ENCODE measurements around the gene OMD. TPM values are rescaled to one million over a fixed set of nuclear protein-coding genes. Genes with fewer than 3 reads are reported as not detected.

The OMD gene
- total RNA-seq, 2 experiments from 2014 or later = not detected

- H2AFZ ChIP-seq (ENCODE audit: low read length) = no peak overlapping the region
- no peak overlapping the region for H3K4me2 ChIP-seq (ENCODE audit: low read length)
- H3K4me3 ChIP-seq (ENCODE audit: low read depth, low read length, poor library complexity, severe bottlenecking) = no peak overlapping the region
- no peaks in the 10 kb centered on the region for H3K79me2 ChIP-seq (ENCODE audit: insufficient read depth, low read depth, low read length)
- POLR2A ChIA-PET = no interaction called here
- CTCF ChIA-PET (ENCODE audit: unreplicated experiment) = no interaction called here
- no peaks in the 10 kb centered on the region for H3K9me2 ChIP-seq (ENCODE audit: insufficient read depth, low read length)
- DNase-seq (ENCODE audit: low spot score) = no peak
- H3K4me1 ChIP-seq (ENCODE audit: insufficient read depth, low read length, poor library complexity, severe bottlenecking) = no peaks in the 10 kb centered on the region
- TF ChIP-seq CTCF (conservative IDR thresholded peaks at IDR 0.05; ENCODE audit: low read length) = no peak
- TF ChIP-seq EZH2phosphoT487 (IDR thresholded peaks at IDR 0.05; ENCODE audit: borderline replicate concordance, low read depth, low read length) = no peak
- no peaks in the 10 kb centered on the region for H3K9me3 ChIP-seq (ENCODE audit: low read length)
- BruUV-seq (replicated peaks) = no TSS peak
- intact Hi-C loops (cut with micrococcal nuclease; ENCODE audit: unreplicated experiment) = no loop called here
- H4K20me1 ChIP-seq (ENCODE audit: insufficient read depth, low read length) = no peaks in the 10 kb centered on the region
- no peak overlapping the region for H3K27ac ChIP-seq (ENCODE audit: low read depth, low read length, poor library complexity, severe bottlenecking)
- H3K36me3 ChIP-seq (ENCODE audit: insufficient read depth, low read length) = no peaks in the 10 kb centered on the region
These were observed 42.8 kb upstream of the OMD start for GRCh38 chr9:92467041-92467440.

- CTCF ChIA-PET (ENCODE audit: unreplicated experiment) = no interaction called here
- TF ChIP-seq CTCF (conservative IDR thresholded peaks at IDR 0.05; ENCODE audit: low read length) (no peak), EZH2phosphoT487 (IDR thresholded peaks at IDR 0.05; ENCODE audit: borderline replicate concordance, low read depth, low read length) (no peak)
- Histone ChIP-seq H2AFZ (ENCODE audit: low read length) (no peak overlapping the region), H3K9me3 (ENCODE audit: low read length) (no peaks in the 10 kb centered on the region), H3K9me2 (ENCODE audit: insufficient read depth, low read length) (no peaks in the 10 kb centered on the region), H4K20me1 (ENCODE audit: insufficient read depth, low read length) (no peaks in the 10 kb centered on the region), H3K4me1 (ENCODE audit: insufficient read depth, low read length, poor library complexity, severe bottlenecking) (no peaks in the 10 kb centered on the region), H3K79me2 (ENCODE audit: insufficient read depth, low read depth, low read length) (no peaks in the 10 kb centered on the region), H3K4me2 (ENCODE audit: low read length) (no peak overlapping the region), H3K36me3 (ENCODE audit: insufficient read depth, low read length) (no peaks in the 10 kb centered on the region), H3K27ac (ENCODE audit: low read depth, low read length, poor library complexity, severe bottlenecking) (no peak overlapping the region), H3K4me3 (ENCODE audit: low read depth, low read length, poor library complexity, severe bottlenecking) (no peak overlapping the region)
- DNase-seq (ENCODE audit: low spot score) = no peak
- BruUV-seq (replicated peaks) = no TSS peak
- POLR2A ChIA-PET = interaction anchor here (0.7 kb wide), 1 partner anchor 144 kb away, joined by 4 read pairs; no protein-coding TSS in a partner anchor
- intact Hi-C loops (cut with micrococcal nuclease; ENCODE audit: unreplicated experiment) = no loop called here
These were observed 39.7 kb upstream of the OMD start for GRCh38 chr9:92463984-92464383.

GRCh38 chr9:92463387-92463786 lies 39.1 kb upstream of the OMD start:
- Histone ChIP-seq H3K4me1 (ENCODE audit: insufficient read depth, low read length, poor library complexity, severe bottlenecking) (no peaks in the 10 kb centered on the region), H3K4me3 (ENCODE audit: low read depth, low read length, poor library complexity, severe bottlenecking) (no peak overlapping the region), H3K9me3 (ENCODE audit: low read length) (no peaks in the 10 kb centered on the region), H3K27ac (ENCODE audit: low read depth, low read length, poor library complexity, severe bottlenecking) (no peak overlapping the region), H3K9me2 (ENCODE audit: insufficient read depth, low read length) (no peaks in the 10 kb centered on the region), H3K36me3 (ENCODE audit: insufficient read depth, low read length) (no peaks in the 10 kb centered on the region), H3K79me2 (ENCODE audit: insufficient read depth, low read depth, low read length) (no peaks in the 10 kb centered on the region), H3K4me2 (ENCODE audit: low read length) (no peak overlapping the region), H2AFZ (ENCODE audit: low read length) (no peak overlapping the region), H4K20me1 (ENCODE audit: insufficient read depth, low read length) (no peaks in the 10 kb centered on the region)
- BruUV-seq (replicated peaks) = no TSS peak
- intact Hi-C loops (cut with micrococcal nuclease; ENCODE audit: unreplicated experiment) = no loop called here
- TF ChIP-seq CTCF (conservative IDR thresholded peaks at IDR 0.05; ENCODE audit: low read length) (no peak), EZH2phosphoT487 (IDR thresholded peaks at IDR 0.05; ENCODE audit: borderline replicate concordance, low read depth, low read length) (no peak)
- POLR2A ChIA-PET = interaction anchor here (0.7 kb wide), 1 partner anchor 144 kb away, joined by 4 read pairs; no protein-coding TSS in a partner anchor
- no peak for DNase-seq (ENCODE audit: low spot score)
- CTCF ChIA-PET (ENCODE audit: unreplicated experiment) = no interaction called here

All from OCI-LY7 (cell line).